CD14-positive monocyte (primary cell): ENCODE data around the gene LRRN2. TPM values are rescaled to one million over a fixed set of nuclear protein-coding genes. Genes with fewer than 3 reads are reported as not detected.

ENCODE experiments used
- DNase-seq, 3 donors: peaks; one replicate each; pipeline ENCODE4 v3.0.0-alpha.2; 2011 to 2022
- H2AFZ ChIP-seq: 2 replicates; pipeline ENCODE4 v1.6.0; 2012; ENCODE audit warnings: mild to moderate bottlenecking, low read depth, low read length, inconsistent platforms; ENCODE audit not compliant: insufficient read depth, poor library complexity, severe bottlenecking
- H3K27ac ChIP-seq, 2 donors: 1 replicate in 1 of 2; 2 replicates in 1 of 2; pipeline ENCODE4 v1.5.1; 2012 to 2013; ENCODE audit warnings: low read length in 2 of 2, control low read depth in 1 of 2, inconsistent platforms in 1 of 2, low read depth in 1 of 2, mild to moderate bottlenecking in 1 of 2
- H3K27me3 ChIP-seq, 2 donors: one replicate each; pipeline versions ENCODE4 v1.6.0 to v1.6.1; 2011 to 2013; ENCODE audit warnings: low read length in 2 of 2; ENCODE audit not compliant: control insufficient read depth in 2 of 2, insufficient read depth in 2 of 2
- H3K36me3 ChIP-seq, 2 donors: replicated peaks in 1 of 2; 1 replicate in 1 of 2; 2 replicates in 1 of 2; pipeline versions ENCODE4 v1.5.1 to v1.6.1; 2012 to 2013; ENCODE audit warnings: low read length in 2 of 2, control low read depth in 1 of 2, inconsistent platforms in 1 of 2, mild to moderate bottlenecking in 1 of 2; ENCODE audit not compliant: insufficient read depth in 2 of 2, control insufficient read depth in 1 of 2
- H3K4me1 ChIP-seq, 2 donors: 1 replicate in 1 of 2; 2 replicates in 1 of 2; pipeline versions ENCODE4 v1.5.1 to v1.6.1; 2012 to 2013; ENCODE audit warnings: low read length in 2 of 2, control low read depth in 1 of 2, inconsistent platforms in 1 of 2, mild to moderate bottlenecking in 1 of 2, moderate library complexity in 1 of 2; ENCODE audit not compliant: insufficient read depth in 2 of 2, control insufficient read depth in 1 of 2
- H3K4me2 ChIP-seq: replicated peaks from 2 replicates; pipeline ENCODE3; 2012; ENCODE audit warnings: low read length, moderate library complexity, mild to moderate bottlenecking; ENCODE audit not compliant: poor library complexity, severe bottlenecking; ENCODE audit errors: extremely low read depth
- H3K4me3 ChIP-seq, 3 experiments: fragments of 200-600 bp in 1 of 3; sonication (generic) in 1 of 3; replicated peaks in 1 of 3; 1 replicate in 2 of 3; 2 replicates in 1 of 3; pipeline ENCODE4 v1.5.1; 2011 to 2013; ENCODE audit warnings: low read length in 3 of 3, mild to moderate bottlenecking in 3 of 3, control low read depth in 2 of 3, low read depth in 2 of 3, inconsistent platforms in 1 of 3, moderate library complexity in 1 of 3
- H3K79me2 ChIP-seq: 2 replicates; pipeline ENCODE4 v1.6.0; 2012; ENCODE audit warnings: mild to moderate bottlenecking, control low read depth, inconsistent platforms, low read length, moderate library complexity; ENCODE audit not compliant: insufficient read depth
- H3K9ac ChIP-seq: 2 replicates; pipeline ENCODE4 v1.6.0; 2017; ENCODE audit warnings: low read length, mild to moderate bottlenecking; ENCODE audit not compliant: insufficient read depth, poor library complexity, severe bottlenecking
- H3K9me3 ChIP-seq, 2 donors: replicated peaks in 1 of 2; 1 replicate in 1 of 2; 2 replicates in 1 of 2; pipeline versions ENCODE4 v1.5.1 to v1.6.1; 2012 to 2013; ENCODE audit warnings: low read length in 2 of 2, control low read depth in 1 of 2; ENCODE audit not compliant: control insufficient read depth in 1 of 2, insufficient read depth in 1 of 2
- H4K20me1 ChIP-seq: 2 replicates; pipeline ENCODE4 v1.6.0; 2012; ENCODE audit warnings: mild to moderate bottlenecking, low read length, control low read depth, moderate library complexity; ENCODE audit not compliant: insufficient read depth
- H3K27ac Mint-ChIP-seq, 7 donors: one replicate each; pipeline ENCODE4 v1.8.0; 2020; ENCODE audit warnings: mild to moderate bottlenecking in 7 of 7, mixed read lengths in 7 of 7, moderate library complexity in 6 of 7, inconsistent platforms in 2 of 7
- H3K27me3 Mint-ChIP-seq, 3 donors: one replicate each; pipeline ENCODE4 v1.8.0; 2021 to 2022; ENCODE audit warnings: low read depth in 3 of 3, mild to moderate bottlenecking in 3 of 3, mixed read lengths in 3 of 3, moderate library complexity in 3 of 3, inconsistent platforms in 1 of 3
- H3K36me3 Mint-ChIP-seq, 2 donors: one replicate each; pipeline ENCODE4 v1.8.0; 2020; ENCODE audit warnings: mixed read lengths in 2 of 2, inconsistent platforms in 1 of 2, mild to moderate bottlenecking in 1 of 2
- H3K4me1 Mint-ChIP-seq: one replicate; pipeline ENCODE4 v1.8.0; 2020; ENCODE audit warnings: mild to moderate bottlenecking, mixed read lengths
- H3K4me3 Mint-ChIP-seq, 2 donors: one replicate each; pipeline ENCODE4 v1.8.0; 2020; ENCODE audit warnings: mild to moderate bottlenecking in 2 of 2, mixed read lengths in 2 of 2, moderate library complexity in 1 of 2
- H3K9me3 Mint-ChIP-seq, 7 donors: one replicate each; pipeline ENCODE4 v1.8.0; 2020 to 2022; ENCODE audit warnings: mixed read lengths in 7 of 7, mild to moderate bottlenecking in 6 of 7, moderate library complexity in 6 of 7, inconsistent platforms in 2 of 7
- CTCF ChIP-seq: fragments of 200-600 bp; IDR thresholded peaks from one replicate; pipeline ENCODE4 v1.8.0; 2022; ENCODE audit warnings: antibody characterized with exemption, mild to moderate bottlenecking
- WGBS: methylation state at CpG from one replicate; pipeline ENCODE4 v1.1.5; 2013; ENCODE audit warnings: missing lambda C conversion rate; ENCODE audit not compliant: insufficient coverage; 5-methylcytosine and 5-hydroxymethylcytosine counted together
- intact Hi-C, 2 donors: fragments of 100-400 bp; cut with micrococcal nuclease; formaldehyde crosslinking; loops; one replicate each; pipeline versions ENCODE4 v1.15.0 to v1.15.1; 2023
- polyA plus RNA-seq, 3 donors: library from polyadenylated mRNA; depleted of rRNA in 1 of 3; unstranded in 2 of 3; stranded (reverse) in 1 of 3; fragments of 300-500 nt in 2 of 3; fragments of >200 nt in 1 of 3; fragmentation: Illumina TruSeq in 2 of 3; gene quantifications; 1 replicate in 2 of 3; 2 replicates in 1 of 3; pipeline ENCODE4 v1.2.3, GENCODE V29; 2012 to 2021

LRRN2 gene
- polyA plus RNA-seq, 3 donors = not detected

GRCh38 chr1:204612326-204612725 lies 73.2 kb downstream of the LRRN2 start:
- 86% methylated on average over 2 of the region's 3 CpGs for WGBS
- H3K9me3 ChIP-seq = no peaks in the 10 kb centered on the region
- TF ChIP-seq CTCF = no peak
- no peak overlapping the region for H3K4me3 Mint-ChIP-seq
- DNase-seq = no peak
- no peak overlapping the region for H2AFZ ChIP-seq
- H3K4me1 ChIP-seq = no peaks in the 10 kb centered on the region
- H3K9ac ChIP-seq = no peak overlapping the region
- H3K9me3 Mint-ChIP-seq = peaks cover 0 to 2% (median 0%) of the 10 kb centered on the region in 7 donors
- H3K4me2 ChIP-seq = no peak overlapping the region
- no peaks in the 10 kb centered on the region for H3K79me2 ChIP-seq
- peaks cover 7 to 10% (median 8%) of the 10 kb centered on the region in 3 donors for H3K27me3 Mint-ChIP-seq
- H3K36me3 ChIP-seq = no peaks in the 10 kb centered on the region
- no peak overlapping the region for H3K4me3 ChIP-seq
- no peaks in the 10 kb centered on the region for H3K4me1 Mint-ChIP-seq
- H3K27ac Mint-ChIP-seq = no peak overlapping the region
- no peak overlapping the region for H3K27ac ChIP-seq
- no peaks in the 10 kb centered on the region for H3K27me3 ChIP-seq
- no peaks in the 10 kb centered on the region for H4K20me1 ChIP-seq
- intact Hi-C loops = no loop called here
- no peaks in the 10 kb centered on the region for H3K36me3 Mint-ChIP-seq

GRCh38 chr1:204611036-204611435 lies 74.5 kb downstream of the LRRN2 start:
- H3K36me3 ChIP-seq = no peaks in the 10 kb centered on the region
- whole genome bisulfite sequencing = 79% methylated on average over 3 of the region's 3 CpGs
- intact Hi-C loops = no loop called here
- TF ChIP-seq CTCF = no peak
- H3K9ac ChIP-seq = no peak overlapping the region
- H2AFZ ChIP-seq = no peak overlapping the region
- no peaks in the 10 kb centered on the region for H4K20me1 ChIP-seq
- no peaks in the 10 kb centered on the region for H3K4me1 ChIP-seq
- Mint-ChIP-seq H3K4me3 (no peak overlapping the region), H3K9me3 (peaks cover 0 to 2% (median 0%) of the 10 kb centered on the region in 7 donors), H3K4me1 (no peaks in the 10 kb centered on the region), H3K36me3 (no peaks in the 10 kb centered on the region), H3K27me3 (peaks cover 6 to 13% (median 13%) of the 10 kb centered on the region in 3 donors), H3K27ac (peak overlapping the region in 1 of 7 donors; percentile 11)
- no peak overlapping the region for H3K27ac ChIP-seq
- H3K27me3 ChIP-seq = no peaks in the 10 kb centered on the region
- H3K4me3 ChIP-seq = no peak overlapping the region
- H3K4me2 ChIP-seq = no peak overlapping the region
- no peak for DNase-seq
- H3K79me2 ChIP-seq = no peaks in the 10 kb centered on the region
- no peaks in the 10 kb centered on the region for H3K9me3 ChIP-seq
